Pericardium fibroblast (primary cell): ENCODE results near the gene NDN. TPM values are rescaled to one million over a fixed set of nuclear protein-coding genes. Genes with fewer than 3 reads are reported as not detected.

Source experiments
- total RNA-seq: library from RNA; depleted of rRNA; stranded (reverse); fragments of >200 nt; gene quantifications from 2 replicates; pipeline ENCODE4 v1.2.3, GENCODE V29; 2015

NDN gene
- 177 and 201 TPM in 2 replicates for total RNA-seq

GRCh38 chr15:23687143-23687470, at the start of gene NDN:
Gene NDN, minus strand, starts transcription at chr15:23687305. Its CDS starts 88 bp downstream, at chr15:23687217.

GRCh38 chr15:23647421-23648370, 39.4 kb downstream of the NDN start, which contains the start of gene MAGEL2:
Gene MAGEL2, minus strand, starts transcription at chr15:23647867. Its CDS starts 125 bp downstream, at chr15:23647742.

Other genes starting within 250 kb of the NDN start
- gene GOLGA6L2, start 240.1 kb downstream of the NDN start, total RNA-seq = not detected in 2 replicates
- gene MKRN3, start 121.6 kb downstream of the NDN start, total RNA-seq = 0.23 and 2.0 TPM in 2 replicates
- 0.47 and 1.4 TPM in 2 replicates for gene MAGEL2, start 39.4 kb downstream of the NDN start, total RNA-seq